ENCODE results near the gene MBP.

- TF ChIP-seq POLR2A (IDR thresholded peaks at IDR 0.05) (no peak), CTCF (IDR thresholded peaks at IDR 0.05 in 4 of 5, conservative IDR thresholded peaks at IDR 0.05 in 1 of 5) (no peak)
These were observed 200.4 kb downstream of the MBP start for GRCh38 chr18:76932026-76932819.

Measured in gastrocnemius medialis (tissue), 4 donors.